SIG-M5 (cell line): Measurements from ENCODE around the gene SLC35B1.
"Not testable (repeated sequence)": the region's sequence is repeated elsewhere in the genome, so short reads cannot be mapped to it uniquely, and the experiment has no call there.

Experiments used
- DNase-seq: peaks from one replicate; lab custom pipeline; 2025; lab: John Stamatoyannopoulos, UW

SLC35B1 gene

GRCh38 chr17:49734515-49735490 lies 27.0 kb upstream of the SLC35B1 start:
- no peak for DNase-seq

DNA sequence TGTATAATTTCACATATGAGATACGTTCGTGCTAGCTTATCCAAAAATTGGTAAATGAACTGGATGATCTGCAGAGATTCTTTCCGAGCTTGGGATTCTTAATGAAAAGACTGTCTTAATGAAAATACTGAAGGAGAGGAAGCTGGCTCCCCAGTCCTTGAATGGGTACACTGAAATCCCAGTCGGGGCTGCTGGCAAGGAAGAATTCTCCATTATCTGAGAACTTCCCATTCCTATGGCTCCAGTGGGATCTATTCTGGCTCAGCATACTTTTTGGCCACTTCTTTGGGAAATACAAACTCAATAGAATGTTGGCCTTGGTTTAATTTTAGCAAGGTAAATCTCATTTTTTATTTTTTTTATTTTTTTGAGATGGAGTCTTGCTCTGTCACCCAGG lies 23.7 kb upstream of the SLC35B1 start:
- DNase-seq = no peak

- no peak for DNase-seq
Observed at GRCh38 chr17:49730785-49731434, 23.1 kb upstream of the SLC35B1 start.

DNA sequence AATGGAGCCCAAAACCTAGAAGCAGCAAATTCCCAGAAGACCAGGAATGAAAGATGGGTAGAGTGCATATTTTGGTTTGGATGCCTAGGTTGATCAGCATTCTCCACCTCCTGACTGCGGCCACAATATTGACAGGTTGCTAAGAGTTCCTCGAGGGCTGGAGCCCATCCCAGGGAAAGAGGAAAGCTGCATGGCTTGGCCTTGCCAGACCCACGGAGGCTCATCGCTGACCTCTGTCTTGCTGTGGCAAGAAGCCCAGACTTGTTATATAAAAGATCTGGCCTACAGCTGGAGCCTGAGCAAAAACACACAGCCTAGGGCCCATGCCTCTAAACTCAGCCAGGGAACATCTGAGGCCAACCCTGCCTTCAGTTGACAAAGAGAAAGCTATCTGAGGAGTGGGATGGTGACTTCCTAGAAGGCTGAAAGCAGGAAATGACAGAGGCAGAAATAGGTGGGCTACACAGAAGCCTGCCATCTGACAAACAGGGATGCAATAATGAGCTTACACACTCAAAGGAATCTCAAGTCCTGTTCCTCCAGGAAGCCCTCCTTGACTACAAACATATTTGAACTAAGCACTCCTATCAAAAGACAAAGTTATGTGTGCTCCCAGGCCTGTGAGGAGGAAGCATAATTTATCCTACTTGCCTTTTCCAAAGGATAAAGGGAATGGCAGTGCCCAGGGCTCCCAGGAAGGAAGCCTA lies 22.5 kb upstream of the SLC35B1 start:
- no peak for DNase-seq

DNA sequence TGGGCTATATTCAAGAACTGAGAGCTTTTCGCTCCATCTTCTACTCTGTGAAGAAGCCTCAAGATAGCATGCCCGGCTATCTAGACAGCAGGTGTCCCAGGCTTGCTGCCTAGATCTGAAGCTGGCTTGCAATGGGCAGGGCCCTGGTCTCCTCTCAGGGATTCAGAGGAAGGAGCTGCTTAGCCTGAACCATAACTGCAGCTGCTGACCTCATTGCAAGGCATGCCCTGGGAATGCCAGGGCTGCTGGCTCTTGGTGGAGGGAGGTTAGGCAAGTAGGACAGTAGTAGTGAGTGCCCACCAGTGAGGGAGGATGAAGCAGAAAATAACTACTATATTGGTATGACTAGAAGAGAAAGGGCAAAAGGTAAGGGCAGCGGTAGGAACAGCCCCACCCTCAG lies 21.3 kb upstream of the SLC35B1 start:
- no peak for DNase-seq

- no peak for DNase-seq
Observed at GRCh38 chr17:49728425-49728824, 20.7 kb upstream of the SLC35B1 start.

DNA sequence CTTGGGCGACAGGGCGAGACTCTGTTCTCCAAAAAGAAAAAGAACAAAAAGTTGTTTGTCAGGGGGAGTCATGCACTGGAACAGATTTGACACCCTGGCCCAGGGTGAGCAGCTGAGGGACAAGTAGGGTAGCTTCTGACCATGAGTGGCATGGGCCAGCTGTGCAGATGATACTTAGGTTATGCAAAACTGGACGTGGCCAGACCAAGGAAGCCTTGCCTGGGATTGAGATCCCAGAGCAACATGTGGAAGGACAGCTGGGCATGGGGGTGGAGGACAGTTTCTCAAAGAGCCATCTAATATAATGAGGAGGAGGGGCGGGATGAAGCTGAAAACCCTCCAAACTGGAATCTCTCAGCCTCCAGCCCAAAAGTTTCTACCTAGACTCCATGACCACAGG lies 19.6 kb upstream of the SLC35B1 start:
- DNase-seq = no peak

DNA sequence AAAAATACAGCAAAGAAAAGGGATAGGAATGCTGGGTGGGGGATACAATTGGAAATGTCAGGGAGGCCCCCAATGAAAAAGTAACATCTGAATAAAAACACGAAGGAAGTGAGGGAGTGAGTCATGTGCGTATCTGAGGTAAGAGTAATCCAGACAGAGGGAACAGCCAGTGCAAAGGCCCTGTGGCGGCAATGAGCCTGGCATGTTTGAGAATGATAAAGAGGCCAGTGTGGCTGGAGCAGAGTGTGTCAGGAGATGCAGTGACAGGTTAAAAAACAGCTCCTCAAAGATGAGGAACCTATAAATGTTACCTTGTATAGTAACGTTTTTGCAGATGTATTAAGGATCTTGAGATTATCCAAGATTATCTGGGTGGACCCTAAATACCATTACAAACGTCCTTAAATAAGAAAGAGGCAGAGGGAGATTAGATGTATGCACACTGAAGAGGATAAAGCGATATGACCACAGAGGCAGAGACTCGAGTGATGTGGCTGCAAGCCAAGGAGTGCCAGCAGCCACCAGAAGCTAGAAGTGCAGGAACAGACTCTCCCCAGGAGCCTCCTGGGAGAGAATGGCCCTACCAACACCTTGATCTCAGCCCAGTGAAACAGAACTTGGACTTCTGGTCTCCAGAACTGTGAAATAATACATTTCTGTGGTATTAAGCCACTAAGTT lies 17.8 kb upstream of the SLC35B1 start:
- DNase-seq = no peak

GRCh38 chr17:49724552-49724951 lies 16.8 kb upstream of the SLC35B1 start:
- not testable (repeated sequence) for DNase-seq

DNA sequence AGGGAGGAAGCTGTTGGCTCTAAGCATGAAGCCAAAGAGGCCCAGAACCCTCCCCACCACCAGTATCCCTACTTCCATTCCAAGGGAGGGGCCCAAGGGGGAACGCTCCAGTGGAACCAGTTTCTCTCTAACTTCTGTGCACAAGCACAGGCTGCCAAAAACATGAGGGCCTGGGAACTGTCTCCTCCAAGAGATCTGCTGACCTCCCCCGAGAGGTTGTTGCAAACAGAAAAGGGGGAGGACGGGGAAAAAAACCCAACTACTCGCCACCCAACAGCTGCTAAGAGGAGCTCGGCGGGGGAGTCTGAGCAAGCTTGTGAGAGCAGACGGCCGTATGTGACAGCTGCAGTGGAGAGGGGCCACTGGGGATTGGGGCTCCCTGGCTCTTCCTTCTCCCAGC lies 15.7 kb upstream of the SLC35B1 start:
- DNase-seq = no peak

GRCh38 chr17:49722066-49722465 lies 14.3 kb upstream of the SLC35B1 start:
- DNase-seq = no peak

- no peak for DNase-seq
Observed at GRCh38 chr17:49717371-49717861, 9.7 kb upstream of the SLC35B1 start.

DNA sequence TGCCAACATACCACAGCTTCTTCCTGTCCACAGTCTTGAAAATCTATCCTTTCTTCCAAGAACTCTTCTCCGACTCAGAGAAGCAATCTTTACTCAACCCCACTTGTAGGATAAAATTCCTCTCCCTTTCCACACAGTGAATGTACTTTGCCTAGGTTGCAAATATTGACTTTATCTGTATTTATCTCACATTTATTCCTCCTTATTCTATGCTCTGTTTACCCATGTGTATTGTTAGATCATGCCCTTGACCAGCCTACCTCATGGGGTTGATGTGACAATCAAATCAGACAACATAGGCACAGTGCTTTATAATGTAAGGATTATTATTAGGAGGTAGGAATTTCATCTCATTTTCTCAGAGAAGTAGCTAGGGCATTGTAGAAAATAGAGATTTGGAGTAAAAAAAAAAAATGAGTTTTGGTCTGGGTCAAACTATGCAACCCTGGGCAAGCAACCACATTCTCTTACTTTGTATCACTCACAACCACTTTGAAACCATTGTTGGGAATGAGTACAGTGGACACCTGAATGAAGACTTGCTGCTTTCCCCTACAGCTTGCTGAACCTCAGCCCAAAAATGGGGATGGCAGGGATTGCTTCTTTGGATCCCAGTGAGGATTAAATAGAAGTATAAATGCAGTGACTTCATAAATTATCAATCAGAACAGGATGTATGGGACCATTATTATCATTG lies 9.1 kb upstream of the SLC35B1 start:
- DNase-seq = no peak

- no peak for DNase-seq
Observed at GRCh38 chr17:49715717-49716279, 8.0 kb upstream of the SLC35B1 start.

- no peak for DNase-seq
Observed at GRCh38 chr17:49715216-49715615, 7.5 kb upstream of the SLC35B1 start.

DNA sequence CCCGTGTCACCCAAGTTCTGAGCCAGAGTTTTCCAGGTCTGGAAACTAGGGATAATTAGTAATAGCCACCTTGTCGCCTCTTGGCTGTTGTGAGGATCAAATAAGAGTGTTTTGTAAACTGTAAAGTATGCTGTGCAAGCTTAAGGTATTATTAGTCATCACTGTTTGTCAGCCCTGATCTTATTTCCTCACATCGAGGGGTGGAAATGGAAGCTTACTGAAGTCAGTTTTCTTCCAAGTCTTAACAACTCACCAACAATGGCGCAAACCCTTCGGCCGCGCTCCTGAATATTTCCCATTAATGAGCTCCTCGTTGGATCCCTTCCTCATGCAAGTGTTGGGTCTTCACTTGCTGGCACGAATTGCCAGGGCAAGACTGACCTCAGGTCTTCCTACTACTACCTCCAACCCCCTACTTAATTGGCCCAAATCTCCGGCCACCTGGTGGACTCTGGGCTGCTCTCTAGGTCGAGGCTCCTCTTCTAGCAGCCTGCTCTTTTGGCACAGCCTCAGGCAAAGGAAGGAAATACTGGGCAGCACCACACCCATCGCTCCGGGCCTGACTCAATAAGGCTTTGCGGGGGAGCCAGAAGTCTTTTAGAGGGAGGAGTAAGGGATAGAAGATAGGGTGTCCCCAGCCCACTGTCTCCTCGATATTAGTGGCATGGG lies 885 bp upstream of the SLC35B1 start:
- DNase-seq = no peak

- no peak for DNase-seq
Observed at GRCh38 chr17:49707246-49707607, 537 bp downstream of the SLC35B1 start.

DNA sequence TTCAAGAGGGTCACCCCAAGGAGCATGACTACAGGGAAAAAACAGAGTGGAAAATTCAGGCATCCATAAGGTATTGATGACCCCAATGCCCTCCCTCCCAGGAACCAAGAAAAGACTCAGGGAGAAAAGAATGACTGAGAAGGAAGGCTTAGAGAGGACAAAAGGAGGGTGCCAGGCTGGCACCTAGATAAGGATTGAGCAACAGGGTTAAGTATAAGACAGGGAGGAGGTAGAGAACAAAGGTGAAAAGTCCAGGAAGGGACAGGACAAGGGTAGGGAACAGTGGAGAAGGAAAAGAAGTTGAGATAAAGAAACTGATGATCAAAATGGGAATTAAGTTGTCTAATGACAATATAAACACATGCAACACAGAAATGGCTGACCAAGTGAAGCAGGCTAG lies 2.5 kb downstream of the SLC35B1 start:
- no peak for DNase-seq

DNA sequence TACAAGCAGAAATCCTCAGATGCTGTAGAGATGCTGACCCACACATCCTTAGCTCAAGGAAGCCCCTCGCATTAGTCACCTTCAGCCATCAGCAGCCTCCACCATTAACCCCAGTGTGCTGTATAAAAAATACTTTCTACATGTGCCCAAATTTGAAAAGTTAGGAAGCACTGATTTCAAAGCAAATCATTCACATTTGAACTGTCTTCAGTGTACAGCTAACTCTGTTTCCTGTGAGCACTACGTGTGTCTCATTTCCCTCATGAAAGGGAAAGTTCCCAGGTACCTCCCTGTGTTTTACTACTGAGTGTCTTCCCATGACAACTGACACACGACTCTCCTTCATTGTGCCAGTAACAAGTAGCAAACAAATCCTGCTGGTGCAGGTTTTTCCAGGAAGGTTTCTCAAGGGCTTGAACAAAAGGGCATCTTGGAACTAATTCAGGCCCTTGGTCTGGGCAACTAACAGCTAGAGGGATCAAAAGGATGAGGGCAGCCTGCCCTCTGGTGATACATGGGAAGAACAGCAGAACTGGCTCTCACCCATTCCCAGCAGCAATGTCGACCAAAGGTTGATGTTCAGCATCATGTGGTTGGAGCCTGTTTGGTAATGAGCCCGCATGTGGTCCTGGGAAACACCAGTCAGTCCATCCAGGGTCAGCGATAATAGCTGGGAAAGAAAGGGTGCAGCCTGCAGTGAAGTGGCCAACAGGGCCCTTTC lies 4.0 kb downstream of the SLC35B1 start:
- no peak for DNase-seq

- DNase-seq = no peak
Observed at GRCh38 chr17:49700960-49701359, 6.8 kb downstream of the SLC35B1 start.
